ENCODE results near the gene MSANTD1.

DNA sequence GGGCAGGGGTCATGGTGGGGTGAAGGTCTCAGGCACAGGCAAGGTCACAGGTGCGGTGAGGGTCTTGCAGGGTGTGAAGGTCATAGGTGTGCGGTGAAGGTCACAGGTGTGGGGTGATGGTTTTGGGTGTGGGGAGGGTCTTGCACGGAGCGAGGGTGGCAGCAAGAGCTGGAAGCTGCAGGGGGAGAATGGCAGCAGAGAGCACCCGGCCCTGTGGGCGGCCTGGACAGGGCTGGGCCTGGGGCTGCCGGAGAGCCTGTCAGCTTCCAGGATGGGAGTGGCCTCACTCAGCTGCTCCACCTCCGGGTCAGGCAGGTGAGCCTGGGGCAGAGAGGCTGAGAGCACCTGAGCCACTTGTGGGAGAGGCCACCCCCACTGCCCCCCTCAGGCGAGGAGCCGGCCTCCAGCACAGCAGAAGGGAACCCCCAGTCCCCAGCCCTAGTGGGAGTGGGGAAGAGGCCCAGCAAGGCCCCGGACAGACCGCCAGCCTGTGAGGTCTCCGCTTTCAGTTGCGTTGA is 1.5 kb downstream of the MSANTD1 start:
- TF ChIP-seq, protein P1, sequence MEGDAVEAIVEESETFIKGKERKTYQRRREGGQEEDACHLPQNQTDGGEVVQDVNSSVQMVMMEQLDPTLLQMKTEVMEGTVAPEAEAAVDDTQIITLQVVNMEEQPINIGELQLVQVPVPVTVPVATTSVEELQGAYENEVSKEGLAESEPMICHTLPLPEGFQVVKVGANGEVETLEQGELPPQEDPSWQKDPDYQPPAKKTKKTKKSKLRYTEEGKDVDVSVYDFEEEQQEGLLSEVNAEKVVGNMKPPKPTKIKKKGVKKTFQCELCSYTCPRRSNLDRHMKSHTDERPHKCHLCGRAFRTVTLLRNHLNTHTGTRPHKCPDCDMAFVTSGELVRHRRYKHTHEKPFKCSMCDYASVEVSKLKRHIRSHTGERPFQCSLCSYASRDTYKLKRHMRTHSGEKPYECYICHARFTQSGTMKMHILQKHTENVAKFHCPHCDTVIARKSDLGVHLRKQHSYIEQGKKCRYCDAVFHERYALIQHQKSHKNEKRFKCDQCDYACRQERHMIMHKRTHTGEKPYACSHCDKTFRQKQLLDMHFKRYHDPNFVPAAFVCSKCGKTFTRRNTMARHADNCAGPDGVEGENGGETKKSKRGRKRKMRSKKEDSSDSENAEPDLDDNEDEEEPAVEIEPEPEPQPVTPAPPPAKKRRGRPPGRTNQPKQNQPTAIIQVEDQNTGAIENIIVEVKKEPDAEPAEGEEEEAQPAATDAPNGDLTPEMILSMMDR (IDR thresholded peaks at IDR 0.05; ENCODE audit: low read depth, low read length): no peak
- no peak for TF ChIP-seq EZH2phosphoT487 (IDR thresholded peaks at IDR 0.05; ENCODE audit: low read depth)
